HCEC 1CT (cell line): ENCODE results near the gene PDE6A.

Experiments used
- DNase-seq: peaks from one replicate; pipeline ENCODE4 v3.0.0-alpha.2; 2017

Gene PDE6A

GRCh38 chr5:149924486-149924885 is 20.1 kb downstream of the PDE6A start:
- peak; percentile 34 for DNase-seq

DNA sequence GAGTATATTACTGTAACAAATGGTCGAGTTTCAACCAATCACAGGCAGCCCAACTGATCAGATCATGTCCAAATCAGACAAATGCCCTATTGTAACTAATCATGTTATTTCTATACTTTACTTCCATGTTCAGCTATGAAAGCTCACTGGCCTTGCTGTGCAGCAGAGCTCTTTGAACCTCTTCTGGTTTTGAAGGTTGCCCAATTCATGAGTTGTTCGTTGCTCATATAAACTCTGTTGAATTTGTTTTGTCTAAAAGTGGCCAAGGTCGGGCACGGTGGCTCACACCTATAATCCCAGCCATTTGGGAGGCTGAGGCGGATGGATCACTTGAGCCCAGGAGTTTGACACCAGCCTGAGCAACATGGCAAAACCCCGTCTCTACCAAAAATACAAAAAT is 21.6 kb downstream of the PDE6A start:
- no peak for DNase-seq

DNA sequence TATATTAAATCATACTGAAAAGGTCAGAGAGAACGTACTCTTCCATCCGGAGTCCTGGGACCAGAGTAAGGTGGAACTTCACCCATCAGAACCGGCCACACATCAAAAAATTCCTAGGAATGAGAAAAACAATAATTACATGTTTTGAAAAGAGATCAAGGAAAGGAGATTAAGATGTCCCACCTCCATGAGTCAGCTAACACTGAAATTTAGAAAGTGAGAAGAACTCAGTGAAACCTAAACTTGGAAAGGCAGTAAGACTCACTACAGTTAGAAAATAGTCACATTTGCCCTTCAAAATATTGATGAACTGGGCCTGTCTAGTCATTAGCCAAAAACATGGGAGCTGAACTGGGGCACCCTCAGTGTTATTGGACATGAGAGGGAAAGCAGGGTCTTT is 23.0 kb downstream of the PDE6A start:
- no peak for DNase-seq

GRCh38 chr5:149917073-149917676 is 27.4 kb downstream of the PDE6A start:
- no peak for DNase-seq

GRCh38 chr5:149916334-149917072 is 28.1 kb downstream of the PDE6A start:
- no peak for DNase-seq

- no peak for DNase-seq
These were observed 29.0 kb downstream of the PDE6A start for GRCh38 chr5:149915392-149916260.

- DNase-seq: no peak
These were observed 30.9 kb downstream of the PDE6A start for GRCh38 chr5:149913436-149914419.

- no peak for DNase-seq
These were observed 32.2 kb downstream of the PDE6A start for GRCh38 chr5:149912226-149912871.

DNA sequence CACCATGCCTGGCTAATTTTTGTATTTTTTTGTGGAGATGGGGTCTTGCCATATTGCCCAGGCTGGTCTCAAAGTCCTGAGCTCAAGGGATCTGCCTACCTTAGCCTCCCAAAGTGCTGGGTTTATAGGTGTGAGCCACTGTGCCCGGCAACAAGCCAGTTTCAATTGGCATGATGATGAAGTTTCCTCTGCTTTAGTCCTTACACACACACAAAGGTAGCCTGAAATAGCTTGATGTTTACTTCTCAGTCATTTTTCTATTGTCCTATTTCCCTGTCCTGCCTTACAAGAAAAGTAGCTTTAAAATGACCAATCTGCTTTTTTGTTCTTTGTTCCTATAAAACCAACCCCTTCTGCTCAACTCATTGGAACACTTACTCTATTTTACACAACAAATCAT is 33.6 kb downstream of the PDE6A start:
- DNase-seq: no peak

DNA sequence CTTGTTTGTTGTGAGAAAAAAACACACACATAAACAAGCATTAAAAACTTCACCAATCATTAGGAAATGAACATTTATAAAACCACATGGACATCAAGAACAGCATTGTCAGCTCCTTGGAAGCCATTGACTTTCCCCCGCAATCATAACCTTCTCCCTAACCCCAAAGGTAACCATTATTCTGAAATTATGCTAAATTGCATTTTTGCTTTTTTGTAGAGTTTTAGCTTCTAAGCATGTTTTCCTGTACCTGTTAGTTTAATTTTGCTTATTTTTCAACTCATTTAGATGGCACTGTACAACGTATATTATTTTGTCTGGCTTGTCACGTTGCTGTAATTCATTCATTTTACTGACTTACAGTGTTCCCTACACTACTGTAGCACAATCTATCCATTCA is 36.8 kb downstream of the PDE6A start:
- DNase-seq: no peak

- no peak for DNase-seq
These were observed 39.6 kb downstream of the PDE6A start for GRCh38 chr5:149904977-149905376.

GRCh38 chr5:149904293-149904886 is 40.2 kb downstream of the PDE6A start:
- DNase-seq: peak; percentile 30

DNA sequence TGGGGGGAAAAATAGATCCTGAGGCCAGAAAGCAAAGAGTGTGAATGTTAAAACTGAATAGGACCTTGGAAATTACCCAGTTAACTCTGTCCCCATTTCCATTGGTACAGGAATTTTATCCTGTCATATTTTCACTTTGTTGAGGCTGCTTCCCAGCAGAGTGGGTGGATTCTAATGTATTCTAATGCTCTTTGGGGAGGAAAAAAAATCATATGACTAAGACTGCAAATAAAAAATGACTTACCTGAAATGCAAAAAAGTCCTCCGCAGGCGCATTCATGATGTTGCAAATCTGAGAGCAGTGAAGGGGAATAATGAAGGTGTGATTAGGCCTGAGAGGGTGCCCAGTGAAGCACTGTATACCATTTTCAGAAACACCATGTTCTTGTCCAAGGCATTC is 41.2 kb downstream of the PDE6A start:
- DNase-seq: no peak

DNA sequence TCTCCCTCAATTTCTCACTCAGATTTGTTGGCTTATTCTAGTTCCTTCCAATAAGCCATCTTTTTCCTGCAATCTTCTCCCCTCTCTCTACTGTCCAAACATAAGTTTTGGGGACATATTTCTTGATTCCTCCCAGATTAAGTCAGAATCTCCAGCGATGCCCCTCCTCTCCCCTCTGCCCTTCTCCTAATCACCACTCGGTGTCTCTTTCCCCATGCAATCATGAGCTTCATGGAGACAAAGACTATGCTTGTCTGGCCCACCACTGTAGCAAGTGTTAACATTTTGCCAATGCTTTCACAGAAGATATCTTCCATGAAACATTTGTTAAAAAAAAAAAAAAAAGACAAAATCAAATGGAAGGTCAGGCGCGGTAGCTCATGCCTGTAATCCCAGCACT is 42.4 kb downstream of the PDE6A start:
- no peak for DNase-seq

DNA sequence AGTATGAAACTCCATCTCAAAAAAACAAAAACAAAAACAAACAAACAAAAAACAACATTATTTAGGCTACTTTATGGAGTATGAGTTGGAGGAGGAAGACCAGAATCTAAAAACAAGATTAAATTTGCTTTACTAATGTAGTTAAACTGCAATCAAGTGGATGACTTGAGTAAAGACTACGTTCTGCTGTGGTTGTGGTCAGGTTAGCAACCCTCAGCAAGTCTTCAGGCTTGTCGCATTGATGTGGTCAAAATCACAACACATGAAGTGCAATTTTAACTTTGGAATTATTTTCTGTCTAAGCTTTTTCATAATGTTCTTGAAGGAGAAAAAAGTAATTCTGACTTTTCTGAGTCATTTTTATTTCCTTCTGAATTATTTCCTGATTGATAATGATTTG is 43.1 kb downstream of the PDE6A start:
- DNase-seq: no peak

DNA sequence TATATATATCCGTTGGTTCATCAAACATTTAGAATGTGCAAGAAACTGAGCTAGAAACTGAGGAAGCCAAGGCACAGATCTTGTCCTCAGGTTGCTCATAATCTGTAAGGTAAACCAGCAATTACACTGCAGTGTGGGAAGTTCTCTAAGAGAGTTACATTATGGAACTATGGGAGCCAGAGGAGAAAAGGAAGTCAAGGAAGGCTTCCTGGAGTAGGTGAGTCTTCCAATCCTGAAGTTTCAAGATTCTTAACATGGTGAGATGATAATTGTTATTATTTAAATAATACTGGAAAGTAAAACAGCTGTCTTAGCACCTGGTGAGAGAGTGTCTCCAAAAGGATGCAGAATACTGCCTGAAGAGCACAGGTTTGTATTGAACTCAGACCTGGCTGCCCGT is 44.2 kb downstream of the PDE6A start:
- no peak for DNase-seq

DNA sequence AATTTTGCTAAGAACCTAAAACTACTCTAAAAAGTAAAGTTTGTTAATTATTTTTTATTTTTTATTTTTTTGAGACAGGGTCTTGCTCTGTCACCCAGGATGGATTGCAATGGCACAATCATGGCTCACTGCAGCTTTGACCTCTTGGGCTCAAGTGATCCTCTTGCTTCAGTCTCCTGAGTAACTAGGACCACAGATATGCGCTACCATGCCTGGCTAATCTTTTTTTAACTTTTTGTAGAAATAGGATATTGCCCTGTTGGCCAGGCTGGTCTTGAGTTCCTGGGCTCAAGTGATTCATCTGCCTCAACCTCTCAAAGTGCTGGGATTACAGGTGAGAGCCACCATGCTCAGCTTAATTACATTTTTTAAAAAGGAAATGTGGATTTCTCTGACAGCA is 45.8 kb downstream of the PDE6A start:
- DNase-seq: no peak

- peak; percentile 51 for DNase-seq
These were observed 48.9 kb downstream of the PDE6A start for GRCh38 chr5:149895416-149896345.

GRCh38 chr5:149894237-149894636 is 50.4 kb downstream of the PDE6A start:
- no peak for DNase-seq

DNA sequence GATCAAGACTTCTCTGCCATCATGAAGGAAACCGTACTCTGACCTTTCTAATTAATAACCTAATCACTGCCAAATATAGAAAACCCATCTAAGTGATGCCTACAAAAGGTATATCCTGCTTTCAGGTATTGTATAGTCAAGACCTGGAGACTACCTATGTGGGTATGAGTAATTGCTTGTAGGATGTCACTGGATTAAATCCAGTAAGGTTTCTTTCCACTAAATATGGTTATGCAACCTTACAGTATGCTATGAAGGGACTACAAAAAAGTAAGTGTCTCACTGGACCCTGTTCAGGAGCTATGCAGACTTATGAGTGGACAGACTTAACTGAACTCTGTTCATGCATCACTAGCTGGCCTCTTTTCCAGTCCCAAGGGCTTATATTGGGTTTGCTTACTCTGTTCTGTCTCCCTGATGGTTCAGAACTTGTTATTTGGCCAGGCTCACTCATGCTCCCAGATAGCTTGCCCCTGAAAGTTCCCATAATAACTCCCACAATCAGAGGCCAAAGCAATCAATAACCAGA is 51.1 kb downstream of the PDE6A start:
- DNase-seq: no peak
